ENCODE measurements around the gene CD5L. TPM values are rescaled to one million over a fixed set of nuclear protein-coding genes. Genes with fewer than 3 reads are reported as not detected.

The CD5L gene
- total RNA-seq, 4 donors from 2014 or later: not detected

DNA sequence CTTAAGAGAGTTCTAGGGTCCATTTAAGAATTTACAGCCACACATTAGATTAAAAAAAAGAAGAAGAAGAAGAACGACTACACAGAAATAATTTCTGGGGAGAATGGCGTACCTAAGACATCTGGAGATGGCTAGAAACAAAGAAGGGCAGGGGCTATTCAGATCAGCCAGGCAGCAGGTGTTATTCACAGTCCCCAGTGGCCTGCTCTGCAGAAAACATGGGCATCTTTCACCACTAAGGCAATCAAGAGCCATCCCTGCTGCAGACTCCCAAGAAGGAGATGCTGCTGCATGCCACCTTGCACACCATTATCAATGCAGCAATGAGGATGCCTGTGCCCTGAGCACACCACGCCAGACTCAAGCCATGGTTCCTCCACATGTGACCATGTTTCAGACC is 56.8 kb downstream of the CD5L start:
- no peak for DNase-seq
- TF ChIP-seq POLR2A (IDR thresholded peaks at IDR 0.05): no peak
- TF ChIP-seq, protein P1, sequence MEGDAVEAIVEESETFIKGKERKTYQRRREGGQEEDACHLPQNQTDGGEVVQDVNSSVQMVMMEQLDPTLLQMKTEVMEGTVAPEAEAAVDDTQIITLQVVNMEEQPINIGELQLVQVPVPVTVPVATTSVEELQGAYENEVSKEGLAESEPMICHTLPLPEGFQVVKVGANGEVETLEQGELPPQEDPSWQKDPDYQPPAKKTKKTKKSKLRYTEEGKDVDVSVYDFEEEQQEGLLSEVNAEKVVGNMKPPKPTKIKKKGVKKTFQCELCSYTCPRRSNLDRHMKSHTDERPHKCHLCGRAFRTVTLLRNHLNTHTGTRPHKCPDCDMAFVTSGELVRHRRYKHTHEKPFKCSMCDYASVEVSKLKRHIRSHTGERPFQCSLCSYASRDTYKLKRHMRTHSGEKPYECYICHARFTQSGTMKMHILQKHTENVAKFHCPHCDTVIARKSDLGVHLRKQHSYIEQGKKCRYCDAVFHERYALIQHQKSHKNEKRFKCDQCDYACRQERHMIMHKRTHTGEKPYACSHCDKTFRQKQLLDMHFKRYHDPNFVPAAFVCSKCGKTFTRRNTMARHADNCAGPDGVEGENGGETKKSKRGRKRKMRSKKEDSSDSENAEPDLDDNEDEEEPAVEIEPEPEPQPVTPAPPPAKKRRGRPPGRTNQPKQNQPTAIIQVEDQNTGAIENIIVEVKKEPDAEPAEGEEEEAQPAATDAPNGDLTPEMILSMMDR (IDR thresholded peaks at IDR 0.05): no peak
- H3K27ac ChIP-seq: peak overlapping the region in 1 of 4 donors; percentile 4
- H3K36me3 ChIP-seq: no peaks in the 10 kb centered on the region
- no peaks in the 10 kb centered on the region for H3K9me3 ChIP-seq
- no peaks in the 10 kb centered on the region for H3K27me3 ChIP-seq
- peaks cover 0 to 3% (median 0%) of the 10 kb centered on the region in 4 donors for H3K4me1 ChIP-seq
- H3K4me3 ChIP-seq: no peak overlapping the region

- H3K9me3 ChIP-seq: no peaks in the 10 kb centered on the region
- H3K27ac ChIP-seq: peak overlapping the region in 1 of 4 donors; percentile 47
- peaks cover 0 to 3% (median 0%) of the 10 kb centered on the region in 4 donors for H3K4me1 ChIP-seq
- TF ChIP-seq, protein P1 (IDR thresholded peaks at IDR 0.05): no peak
- TF ChIP-seq POLR2A (IDR thresholded peaks at IDR 0.05): no peak
- H3K36me3 ChIP-seq: no peaks in the 10 kb centered on the region
- H3K27me3 ChIP-seq: no peaks in the 10 kb centered on the region
- no peak overlapping the region for H3K4me3 ChIP-seq
- no peak for DNase-seq
These were observed 58.7 kb downstream of the CD5L start for GRCh38 chr1:157782931-157783330.

DNA sequence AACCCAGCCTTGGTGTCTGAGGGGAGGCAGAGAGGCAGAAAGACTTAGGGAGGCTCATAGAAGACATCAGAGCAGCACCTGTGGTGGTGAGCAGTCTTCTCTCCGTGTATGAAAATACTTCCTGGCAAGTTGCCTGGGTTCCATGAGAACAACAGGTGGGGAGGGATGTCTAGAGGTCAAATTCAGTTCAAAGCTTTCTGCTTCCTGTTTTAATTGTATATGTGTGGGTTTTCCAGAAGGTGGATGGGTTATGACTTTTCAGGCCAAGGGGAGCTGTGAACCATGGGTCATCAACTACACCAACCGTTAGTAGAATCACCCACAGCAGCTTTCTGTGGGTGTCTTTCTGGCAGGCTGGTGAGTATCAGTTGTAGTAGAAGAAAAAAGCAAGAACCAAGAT is 60.6 kb downstream of the CD5L start:
- Histone ChIP-seq H3K27me3 (no peaks in the 10 kb centered on the region), H3K36me3 (no peaks in the 10 kb centered on the region), H3K27ac (peak overlapping the region in 1 of 4 donors; percentile 51), H3K9me3 (no peaks in the 10 kb centered on the region), H3K4me1 (peaks cover 0 to 3% (median 0%) of the 10 kb centered on the region in 4 donors), H3K4me3 (no peak overlapping the region)
- peak in 1 of 3 donors; percentile 36 for DNase-seq
- TF ChIP-seq POLR2A (IDR thresholded peaks at IDR 0.05): no peak
- TF ChIP-seq, protein P1 (IDR thresholded peaks at IDR 0.05): no peak

Small RNAs within 50 kb of the gene (small RNA-seq; reads per million reads assigned to genes)
- 0 reads per million in 2 donors for gene MRPS21P2

Other genes starting within 250 kb of the CD5L start
- 1 to 10 TPM in 1 of 4 donors, not detected in 3; 2.5 TPM for gene FCRL4, start 243.7 kb downstream of the CD5L start, total RNA-seq
- gene FCRL3, start 141.0 kb downstream of the CD5L start, total RNA-seq: 10 to 100 TPM in 1 of 4 donors, 1 to 10 TPM in 2, not detected in 1; 1.7 to 37.1 (median 2.0) TPM
- gene FCRL2, start 64.7 kb downstream of the CD5L start, total RNA-seq: 100 to 1,000 TPM in 1 of 4 donors, 1 to 10 TPM in 1, under 1 TPM in 2; 0.47 to 114 (median 2.7) TPM
- gene FCRL1, start 21.7 kb downstream of the CD5L start, total RNA-seq: 10 to 100 TPM in 1 of 4 donors, 1 to 10 TPM in 1, under 1 TPM in 1, not detected in 1; 0.47 to 97.4 (median 6.2) TPM
- 10 to 100 TPM in 3 of 4 donors, 1 to 10 TPM in 1; 2.8 to 29.7 (median 11.1) TPM for gene KIRREL1, start 151.8 kb upstream of the CD5L start, total RNA-seq